CMK (cell line): ENCODE results near the gene COL23A1.

Experiments used
- DNase-seq: peaks from one replicate; pipeline ENCODE4 v3.0.0-alpha.2; 2010; ENCODE audit warnings: low read depth

Gene COL23A1

DNA sequence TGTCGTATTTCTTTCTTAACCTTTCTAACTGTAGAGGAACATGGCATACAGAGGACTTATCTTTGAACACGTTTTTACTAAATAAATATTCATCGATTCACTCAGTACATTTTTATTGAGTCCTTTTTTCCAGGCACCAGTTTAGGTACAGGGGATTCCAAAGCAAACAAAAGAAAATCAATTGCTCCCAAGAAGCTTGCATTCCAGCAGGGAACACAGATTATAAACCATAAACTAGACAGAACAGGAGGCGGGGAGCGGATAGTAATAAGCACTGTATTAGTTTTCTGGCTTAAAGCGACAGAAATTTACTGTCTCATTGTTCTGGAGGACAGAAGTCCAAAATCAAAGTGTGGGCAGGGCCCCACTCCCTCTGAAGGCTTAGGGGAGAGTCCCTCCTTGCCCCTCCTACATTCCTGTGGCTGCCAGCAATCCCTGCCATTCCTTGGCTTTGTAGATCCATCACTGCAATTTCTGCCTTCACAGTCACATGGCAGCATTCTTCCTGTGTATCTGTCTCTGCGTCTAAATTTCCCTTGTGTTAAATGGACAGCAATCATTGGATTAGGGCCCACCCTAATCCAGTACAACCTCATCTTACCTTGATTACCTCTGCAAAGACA, 115.5 kb downstream of the COL23A1 start:
- no peak for DNase-seq

DNA sequence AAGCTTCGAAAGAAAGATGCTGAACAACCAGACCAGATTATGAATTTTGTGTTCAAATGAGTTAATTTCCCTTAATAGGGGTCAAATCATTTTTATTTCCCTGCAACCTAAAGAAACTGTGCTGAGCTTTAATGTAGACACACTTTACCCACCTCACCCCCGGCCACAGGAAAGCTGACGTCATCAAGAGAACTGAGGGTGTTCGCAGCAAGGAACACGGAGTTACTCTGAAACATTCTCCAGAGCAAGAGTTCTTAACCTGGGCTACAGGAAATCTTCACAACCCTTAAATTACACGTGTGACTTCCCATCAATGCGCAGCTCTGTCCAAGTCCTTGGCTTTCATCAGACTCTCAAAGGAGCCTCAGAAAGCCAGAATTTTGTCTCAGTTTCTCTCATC, 116.3 kb downstream of the COL23A1 start:
- DNase-seq: no peak

DNA sequence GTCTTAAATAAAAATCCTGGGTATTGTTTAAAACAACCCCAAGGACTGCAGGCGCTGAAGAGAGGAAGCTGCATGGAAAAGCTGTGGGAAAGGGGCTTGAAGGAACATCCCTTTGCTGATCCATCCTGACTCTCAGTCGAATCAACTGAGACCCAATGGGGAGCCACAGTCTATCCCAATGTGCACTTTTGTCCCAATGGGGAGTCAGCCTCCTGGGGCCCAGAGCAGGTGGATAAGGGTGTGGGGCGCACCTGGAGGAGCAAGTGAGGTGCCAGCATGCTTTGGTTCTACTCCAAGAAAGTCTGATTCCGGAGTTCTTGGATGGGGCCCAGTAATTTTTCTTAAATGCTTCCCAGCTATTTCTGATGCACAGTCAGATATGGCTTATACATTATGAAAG, 118.1 kb downstream of the COL23A1 start:
- no peak for DNase-seq

DNA sequence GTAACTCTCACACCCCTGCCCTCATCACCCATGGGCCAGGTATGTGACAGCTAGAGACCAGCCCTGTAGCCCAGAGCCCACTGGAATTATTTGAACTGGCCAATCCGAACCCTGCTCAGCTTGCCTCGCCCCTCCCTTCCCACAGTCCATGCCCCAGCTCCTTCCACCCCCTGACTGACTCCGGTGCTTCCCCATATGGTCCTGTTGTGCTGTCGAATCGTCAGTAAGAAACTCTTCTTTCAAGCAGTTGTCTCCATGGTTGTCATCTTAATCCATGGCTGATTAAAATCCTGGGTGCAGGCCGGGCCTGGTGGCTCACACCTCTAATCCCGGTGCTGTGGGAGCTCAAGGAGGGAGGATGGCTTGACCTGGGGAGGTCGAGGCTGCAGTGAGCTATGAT, 118.5 kb downstream of the COL23A1 start:
- DNase-seq: no peak

DNA sequence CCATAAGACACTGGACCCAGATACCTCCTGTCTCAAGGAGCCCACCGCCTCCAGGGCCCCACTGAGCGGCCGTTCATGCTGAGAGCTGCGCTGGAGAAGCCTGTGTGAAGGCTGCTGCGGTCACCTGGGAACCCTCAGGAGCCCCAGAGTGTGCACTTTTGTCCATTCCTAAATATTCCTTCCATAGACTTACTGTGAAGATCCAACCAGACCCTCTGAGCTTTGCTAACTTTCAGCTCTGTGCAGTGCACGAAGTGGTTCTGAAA, 119.5 kb downstream of the COL23A1 start:
- DNase-seq: no peak

DNA sequence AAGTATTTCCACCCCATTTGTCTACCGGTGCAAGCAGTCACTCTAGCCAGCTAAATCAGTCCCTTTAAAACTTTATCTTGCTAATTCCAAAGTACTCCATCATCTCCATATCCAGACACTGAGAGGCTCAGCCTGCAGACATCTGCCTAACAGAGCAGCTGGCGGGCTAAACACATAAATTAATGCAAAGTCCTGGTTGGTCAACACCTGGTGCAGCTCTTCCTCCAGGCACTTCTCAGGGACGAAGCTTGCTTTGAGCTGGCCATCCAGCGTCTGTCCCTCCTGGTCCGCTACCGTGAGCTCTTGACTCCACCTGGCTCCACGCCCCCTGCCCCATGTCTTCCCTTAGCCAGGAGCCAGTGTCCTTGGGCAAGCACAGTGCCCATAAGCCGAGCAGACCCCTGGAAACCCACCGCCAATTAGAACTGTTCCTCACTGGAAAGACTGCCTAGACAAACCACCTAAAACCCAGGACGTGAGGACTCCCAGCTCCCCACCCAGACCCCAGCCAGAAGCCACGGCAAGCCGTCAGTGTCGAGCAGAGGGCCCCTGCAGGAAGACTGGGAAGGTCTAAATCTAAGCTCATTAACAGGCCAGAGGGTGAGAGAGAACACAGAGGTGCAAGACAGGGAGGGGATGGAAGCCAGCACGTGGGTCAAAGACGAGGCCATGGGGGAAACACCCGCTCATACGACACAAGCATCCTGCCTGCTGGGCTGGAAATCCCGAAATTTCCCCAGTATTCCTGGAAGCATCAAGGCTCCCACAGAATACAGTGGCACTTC, 120.0 kb downstream of the COL23A1 start:
- no peak for DNase-seq

DNA sequence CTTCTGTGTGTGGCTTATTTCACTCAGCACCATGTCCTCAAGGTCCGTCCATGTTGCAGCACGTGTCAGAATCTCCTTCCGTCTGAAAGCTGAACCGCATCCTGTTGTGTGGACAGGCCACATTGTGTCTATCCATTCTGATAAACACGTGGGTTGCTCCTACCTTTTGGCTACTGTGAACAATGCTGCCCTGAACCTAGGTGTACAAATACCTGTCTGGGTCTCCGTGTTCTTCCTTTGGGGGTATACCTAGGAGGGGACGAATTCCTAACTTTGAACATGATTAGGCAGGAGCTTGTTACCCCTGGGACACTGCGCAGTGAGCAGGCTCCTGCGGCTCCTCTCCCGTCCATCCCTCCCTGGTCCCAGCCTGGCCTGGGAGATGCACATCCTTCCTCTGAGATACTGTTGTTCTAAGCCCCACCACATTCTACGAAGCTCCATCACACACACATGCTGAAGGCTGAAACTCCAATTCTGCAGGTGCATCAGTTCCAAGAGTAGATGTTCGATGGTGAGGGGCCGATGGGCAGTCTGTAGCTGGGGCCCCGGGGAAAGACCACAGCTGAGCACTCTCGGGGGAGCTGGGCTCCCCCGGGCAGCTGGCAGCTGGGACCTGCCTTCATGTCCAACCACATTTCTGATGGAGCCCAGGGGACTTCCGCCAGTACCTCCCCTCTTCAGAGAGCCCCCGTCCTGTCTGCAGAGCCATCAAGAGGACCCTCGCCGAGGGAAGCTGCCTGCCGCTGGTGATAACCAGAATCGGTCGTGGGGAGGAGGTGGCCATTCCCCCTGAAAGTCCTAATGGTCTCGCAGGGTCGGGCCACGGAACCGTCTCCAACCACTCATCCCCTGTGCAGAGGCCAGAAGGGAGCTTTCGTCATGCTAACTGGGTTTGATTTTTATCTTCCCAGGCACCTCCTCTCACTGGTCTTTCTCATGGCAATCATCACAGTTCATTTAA, 120.9 kb downstream of the COL23A1 start:
- no peak for DNase-seq

DNA sequence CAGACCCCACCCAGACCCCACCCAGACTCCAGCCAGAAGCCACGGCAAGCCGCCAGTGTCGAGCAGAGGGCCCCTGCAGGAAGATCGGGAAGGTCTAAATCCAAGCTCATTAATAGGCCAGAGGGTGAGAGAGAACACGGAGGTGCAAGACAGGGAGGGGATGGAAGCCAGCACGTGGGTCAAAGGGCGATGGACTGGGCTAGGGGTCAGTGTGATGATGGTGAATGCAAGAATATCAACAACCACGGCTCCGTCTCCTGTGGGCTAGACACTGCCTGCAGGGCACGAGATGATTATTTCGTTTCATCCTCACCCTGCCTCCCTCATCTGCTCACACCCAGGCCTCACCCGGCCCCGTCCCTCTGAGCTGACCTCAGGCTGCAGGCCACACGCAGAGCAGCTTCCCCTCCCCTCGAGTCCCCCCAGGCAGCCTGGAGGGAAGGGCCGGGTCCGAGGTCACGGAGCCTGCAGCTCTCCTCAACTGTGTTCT, 122.0 kb downstream of the COL23A1 start:
- no peak for DNase-seq

DNA sequence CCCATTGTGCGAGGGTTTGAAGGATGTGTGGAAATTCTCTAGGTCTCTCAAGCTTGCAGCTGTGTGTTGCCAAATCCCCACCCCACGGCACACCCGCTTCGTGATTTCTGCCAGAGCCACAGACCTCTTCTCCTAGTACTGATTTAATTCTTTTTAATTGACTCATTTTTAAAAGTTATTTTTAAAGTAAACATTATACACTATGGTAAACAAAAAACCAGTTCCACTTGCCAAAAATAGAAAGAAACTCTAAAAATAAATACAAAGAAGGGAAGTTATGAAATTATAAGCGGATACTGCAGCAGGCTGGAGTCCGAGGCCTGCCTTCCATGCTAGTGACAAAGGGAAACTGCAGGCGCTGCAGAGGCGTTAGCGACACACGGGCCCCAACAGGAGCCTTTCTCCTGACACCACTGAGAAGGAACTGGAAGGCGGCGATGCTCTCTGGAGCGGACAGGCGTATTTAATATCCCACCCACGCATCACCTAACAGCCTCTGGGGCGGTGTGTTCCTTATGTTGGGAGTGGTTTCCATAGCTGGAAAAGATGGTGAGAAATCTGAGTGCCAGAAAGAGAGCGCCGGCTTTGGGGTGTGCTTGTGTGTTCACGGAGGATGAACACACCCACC, 122.5 kb downstream of the COL23A1 start:
- DNase-seq: no peak

DNA sequence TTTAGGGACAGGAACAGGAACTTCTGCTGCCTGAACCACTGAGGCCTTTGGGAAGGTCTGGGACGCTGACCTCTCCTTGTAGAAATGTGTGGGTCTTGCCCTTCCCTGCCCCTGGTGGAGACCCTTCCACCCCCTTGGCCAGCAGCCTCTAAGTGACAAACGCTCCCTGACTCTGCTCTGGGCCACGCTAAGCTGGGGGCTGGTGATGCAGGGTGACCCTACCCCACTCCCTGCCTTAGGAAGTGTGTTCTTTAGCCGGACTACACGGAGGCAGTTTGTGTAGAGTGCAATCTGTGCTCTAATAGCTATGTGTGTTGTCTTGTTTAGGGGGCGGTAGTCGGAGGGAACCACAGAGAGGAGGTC, 123.0 kb downstream of the COL23A1 start:
- DNase-seq: no peak

DNA sequence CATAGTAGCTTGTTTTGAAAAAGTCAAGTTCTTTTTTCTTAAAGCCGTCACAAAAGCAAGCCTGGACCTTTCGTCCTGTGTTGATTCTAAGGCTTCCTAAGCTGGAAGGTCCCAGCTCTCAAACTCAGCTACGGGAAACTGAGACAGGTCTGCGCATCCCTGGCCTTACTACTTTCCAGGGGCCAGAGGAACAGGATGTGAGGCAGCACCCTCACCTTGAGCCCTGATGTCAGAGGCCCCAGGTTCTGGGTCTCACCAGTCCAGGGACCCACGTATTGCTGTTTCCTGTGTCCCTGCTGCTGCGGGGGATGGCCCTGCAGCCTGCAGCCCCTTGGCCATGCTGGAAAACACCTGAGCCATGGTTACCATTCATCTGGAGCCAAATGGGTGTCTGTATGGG, 123.9 kb downstream of the COL23A1 start:
- DNase-seq: no peak

DNA sequence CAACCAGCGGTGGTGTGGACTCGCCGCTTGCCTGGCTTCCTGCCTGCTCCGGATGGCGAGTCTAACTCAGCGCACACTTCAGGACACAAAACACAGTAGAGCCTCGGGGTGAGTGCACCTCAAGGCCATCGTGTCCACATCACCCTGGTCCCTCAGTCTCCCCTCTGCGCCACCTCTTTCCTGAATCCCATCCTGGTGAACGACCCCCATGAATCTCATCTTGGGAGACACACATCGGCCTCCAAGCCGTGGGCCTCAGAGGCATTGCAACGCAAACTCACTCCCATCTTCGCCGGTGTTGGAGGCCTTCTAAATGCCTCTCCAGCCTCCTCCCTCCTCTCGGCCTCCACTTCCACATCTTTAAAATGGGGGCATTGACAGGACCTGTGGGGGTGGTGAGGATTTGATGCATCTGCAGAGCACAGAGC, 124.3 kb downstream of the COL23A1 start:
- DNase-seq: no peak

DNA sequence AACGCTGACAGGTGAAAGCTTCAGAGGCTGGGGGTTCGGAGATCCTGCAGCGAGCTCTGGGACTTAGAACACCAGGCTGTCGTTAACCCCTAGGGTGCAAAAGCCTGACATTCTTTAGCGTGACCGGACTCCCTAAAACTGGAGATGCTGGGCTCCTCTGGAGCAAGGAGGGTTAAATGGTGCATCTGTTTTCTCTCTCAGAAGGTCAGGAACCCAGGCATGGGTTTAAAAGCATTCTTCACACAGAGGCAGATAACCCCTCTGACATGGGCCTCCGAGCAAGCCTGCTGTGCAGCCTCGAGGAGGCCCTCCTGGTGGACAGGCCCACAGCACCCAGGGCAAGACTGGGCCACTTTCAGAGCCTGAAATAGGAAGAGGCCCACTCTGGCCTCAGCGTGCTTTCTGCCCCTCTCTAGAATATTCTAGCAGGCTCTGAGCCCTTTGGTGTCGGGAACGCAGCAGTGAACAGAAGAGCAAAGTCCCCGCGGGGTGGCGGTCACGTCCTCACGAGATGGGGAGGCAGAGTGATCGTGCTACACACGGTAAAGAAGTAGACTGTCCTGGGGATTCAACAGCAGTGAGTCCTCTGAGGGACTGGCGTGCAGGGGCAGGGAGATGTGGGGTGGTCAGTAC, 124.8 kb downstream of the COL23A1 start:
- no peak for DNase-seq

DNA sequence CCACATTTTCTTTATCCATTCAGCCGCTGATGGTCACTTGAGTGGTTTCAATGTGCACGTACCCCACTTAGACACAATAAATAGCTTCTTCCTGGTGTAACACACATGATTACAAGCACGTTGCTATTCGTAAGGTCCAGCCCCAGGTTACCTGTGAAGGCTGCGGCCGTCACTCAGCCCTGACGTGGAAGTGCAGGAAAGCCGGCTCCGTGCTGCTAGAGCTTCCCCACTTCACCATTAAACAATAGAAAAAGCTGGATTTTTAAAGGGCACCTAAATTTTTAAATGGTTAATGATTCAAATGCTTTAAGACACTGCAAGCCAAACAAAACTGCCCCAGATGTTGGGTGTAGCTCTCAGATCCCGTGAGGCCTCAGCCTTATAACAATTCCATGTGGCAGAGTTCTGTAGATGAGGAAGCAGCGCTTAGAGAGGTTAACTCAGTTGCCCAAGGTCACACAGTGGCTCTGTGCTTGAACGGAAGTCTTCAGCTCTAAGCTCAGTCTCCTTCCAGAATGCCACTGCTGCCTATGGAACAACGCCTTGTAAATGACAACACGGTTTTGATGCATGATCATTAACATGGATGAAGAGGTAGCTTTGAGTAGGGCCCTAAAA, 125.7 kb downstream of the COL23A1 start:
- DNase-seq: no peak

DNA sequence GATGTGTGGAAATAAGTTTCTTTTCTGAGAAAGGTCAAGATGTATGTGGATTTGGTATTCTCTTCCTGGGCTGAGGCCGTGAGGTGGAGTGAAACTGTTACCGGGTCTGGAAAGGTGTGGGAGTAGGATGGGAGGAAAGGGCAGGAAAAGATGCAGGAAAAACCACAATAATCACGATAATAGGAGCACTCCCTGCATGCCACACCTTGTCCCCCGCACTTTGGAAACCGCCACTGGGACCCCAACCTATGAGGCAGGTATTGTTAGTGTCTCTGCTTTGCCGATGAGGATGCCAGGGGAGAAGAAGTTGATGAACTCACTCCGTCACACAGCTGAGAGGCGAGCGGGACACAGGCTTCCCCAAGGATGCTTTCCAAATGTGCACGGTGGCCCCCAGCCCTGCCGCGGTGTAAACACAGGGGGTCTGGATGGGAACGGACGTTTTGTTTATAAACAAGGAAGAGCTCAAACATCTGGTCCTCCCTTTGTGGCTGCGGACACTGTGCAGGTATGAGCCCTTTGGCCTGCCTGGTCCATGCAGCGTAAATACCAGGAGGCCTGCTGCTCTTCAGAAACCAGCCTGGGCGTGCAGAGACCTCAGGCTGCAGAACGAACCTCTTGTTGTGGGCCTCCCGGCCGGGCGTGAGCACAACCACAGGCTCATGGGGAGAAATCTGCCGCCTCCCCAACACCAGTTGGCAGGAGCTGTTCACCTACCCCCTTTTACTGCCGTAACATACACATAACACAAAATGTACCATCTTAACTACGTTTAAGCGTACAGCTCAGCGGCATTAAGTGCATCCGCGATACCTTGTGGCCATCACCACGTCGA, 126.7 kb downstream of the COL23A1 start:
- DNase-seq: no peak

DNA sequence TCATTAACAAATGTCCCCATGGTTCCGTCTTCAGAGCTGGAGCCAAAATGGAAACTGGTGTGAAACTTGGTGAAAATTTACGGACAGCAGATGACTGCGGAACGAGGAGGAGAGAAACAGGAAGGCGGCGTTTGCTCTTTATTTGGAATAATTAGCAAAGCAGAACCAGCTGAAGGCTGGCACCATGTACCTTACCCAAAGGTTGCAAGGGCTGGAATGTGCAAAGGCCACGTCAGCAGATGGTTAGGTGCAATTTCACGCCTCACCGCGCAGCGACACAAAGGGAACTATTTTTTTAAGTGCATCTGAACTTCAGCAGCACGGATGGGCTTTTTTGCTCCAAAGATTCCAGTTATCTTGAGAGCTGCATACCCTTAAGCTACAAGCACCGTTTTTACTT, 127.4 kb downstream of the COL23A1 start:
- no peak for DNase-seq

DNA sequence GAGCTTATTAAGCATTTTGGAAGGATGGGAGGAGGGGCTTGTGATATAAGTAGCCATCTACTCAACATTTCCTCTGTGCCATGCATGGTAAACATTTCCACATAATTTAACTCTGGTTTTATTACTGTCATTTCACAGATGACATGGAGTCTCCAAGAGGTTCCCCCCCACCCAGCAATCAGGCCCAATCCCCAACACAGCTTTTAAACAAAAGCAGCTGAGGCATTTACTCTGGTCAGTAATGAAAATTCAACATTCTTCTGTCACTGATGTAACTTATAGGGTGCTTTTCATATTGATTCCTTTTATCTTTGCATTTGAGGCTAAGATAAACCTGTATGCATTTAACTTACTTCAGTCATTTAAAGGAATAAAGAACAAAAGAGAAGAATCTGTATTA, 128.1 kb downstream of the COL23A1 start:
- DNase-seq: no peak

DNA sequence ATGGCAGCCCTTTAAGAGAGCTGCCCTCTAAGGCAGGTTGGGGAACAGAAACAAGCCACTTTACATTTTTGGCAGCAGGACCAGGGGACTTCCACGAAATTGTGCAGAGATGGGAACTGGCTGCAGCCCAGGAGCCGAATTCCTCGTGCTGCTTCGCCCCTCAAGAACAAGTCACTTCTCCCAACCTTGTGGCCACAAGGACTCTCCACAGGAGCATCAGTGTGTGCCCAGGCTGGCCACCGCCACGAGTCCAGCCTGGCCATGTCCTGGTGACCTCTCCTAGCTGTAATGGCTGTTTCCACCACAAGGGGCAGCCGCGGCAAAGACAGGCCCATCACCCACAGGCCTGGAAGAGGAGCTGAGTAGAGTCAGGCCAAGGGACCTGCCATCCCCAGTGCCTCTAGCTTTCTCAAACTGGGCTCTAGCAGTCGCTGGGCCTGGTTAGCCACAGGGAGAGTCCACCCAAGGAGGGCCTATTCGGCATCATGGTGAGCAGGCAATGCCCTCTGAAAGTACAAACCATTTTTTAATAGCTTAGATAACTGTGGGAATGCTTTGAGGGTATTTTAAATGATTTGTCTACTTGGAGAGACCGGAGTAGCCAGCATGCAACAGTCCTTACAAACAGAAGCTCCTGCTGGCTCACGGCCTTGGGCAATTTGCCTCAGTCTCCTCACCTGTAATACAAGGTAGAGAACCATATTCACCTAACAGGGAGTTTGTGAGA, 129.0 kb downstream of the COL23A1 start:
- no peak for DNase-seq

DNA sequence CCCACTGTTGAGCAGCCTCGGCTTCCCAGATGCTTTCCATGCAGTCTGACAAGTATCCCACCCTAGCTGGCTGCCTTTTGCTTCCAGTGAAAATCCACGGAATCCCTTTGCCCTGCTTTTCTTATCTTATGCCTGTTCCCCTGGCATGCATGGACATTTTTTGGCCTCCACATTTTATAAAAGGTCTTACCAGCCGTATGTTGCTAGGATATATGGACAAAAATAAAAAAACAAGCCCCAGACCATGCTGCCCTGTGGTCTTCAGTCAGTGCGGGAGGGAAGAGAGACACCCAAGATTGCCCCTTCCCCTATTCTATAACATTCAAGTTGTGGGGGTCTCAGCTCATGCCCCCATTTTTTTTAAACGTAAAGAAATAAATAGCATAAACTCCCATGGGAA, 129.6 kb downstream of the COL23A1 start:
- DNase-seq: no peak

DNA sequence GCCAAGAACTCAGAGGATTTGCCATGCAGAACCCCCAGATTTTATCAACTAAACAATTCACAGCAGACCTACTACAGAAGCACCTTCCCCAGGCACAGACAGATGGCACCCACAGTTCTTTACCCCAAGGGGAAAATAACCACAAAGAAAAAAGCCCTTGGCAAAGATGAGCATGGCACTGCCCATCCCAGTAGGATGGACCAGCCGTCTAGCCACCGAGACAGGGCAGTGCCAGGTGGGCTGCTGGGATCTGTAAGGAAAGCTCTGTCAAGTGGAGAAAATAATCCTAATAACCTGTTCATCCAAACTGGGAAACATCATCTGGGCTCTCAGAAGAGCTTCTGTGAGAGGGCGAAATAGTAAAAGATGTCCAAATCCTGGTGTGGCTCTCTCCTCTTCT, 130.0 kb downstream of the COL23A1 start:
- no peak for DNase-seq
